MM.1S (cell line): Measurements from ENCODE around the gene HINT2.

Experiments
- DNase-seq: peaks from one replicate; pipeline ENCODE4 v3.0.0-alpha.2; 2015
- H2AFZ ChIP-seq: fragments of 300-600 bp; sonication (generic); 2 replicates; pipeline ENCODE4 v1.6.0; 2016; ENCODE audit warnings: antibody characterized with exemption, low read length
- H3F3A ChIP-seq: fragments of 300-600 bp; sonication (generic); 2 replicates; pipeline ENCODE4 v1.6.1; 2016; ENCODE audit warnings: mild to moderate bottlenecking, antibody characterized with exemption, low read length, moderate library complexity, mixed read lengths; ENCODE audit not compliant: insufficient read depth
- H3K27ac ChIP-seq: fragments of 300-600 bp; sonication (generic); 2 replicates; pipeline ENCODE4 v1.5.1; 2016; ENCODE audit warnings: mild to moderate bottlenecking, low read length
- H3K27me3 ChIP-seq: fragments of 300-600 bp; sonication (generic); replicated peaks from 2 replicates; pipeline ENCODE4 v1.6.0; 2016; ENCODE audit warnings: low read length; ENCODE audit not compliant: insufficient read depth
- H3K36me3 ChIP-seq: fragments of 300-600 bp; sonication (generic); replicated peaks from 2 replicates; pipeline ENCODE4 v1.6.1; 2016; ENCODE audit warnings: mild to moderate bottlenecking, low read length, mixed read lengths; ENCODE audit not compliant: insufficient read depth
- H3K4me1 ChIP-seq: fragments of 300-600 bp; sonication (generic); 2 replicates; pipeline ENCODE4 v1.6.1; 2016; ENCODE audit warnings: low read length, mixed read lengths
- H3K4me2 ChIP-seq: fragments of 300-600 bp; sonication (generic); 2 replicates; pipeline ENCODE4 v1.6.0; 2016; ENCODE audit warnings: low read depth, low read length
- H3K4me3 ChIP-seq: fragments of 300-600 bp; sonication (generic); 2 replicates; pipeline ENCODE4 v1.5.1; 2016; ENCODE audit warnings: low read length, mixed read lengths
- H3K79me2 ChIP-seq: fragments of 300-600 bp; sonication (generic); 2 replicates; pipeline ENCODE4 v1.6.1; 2016; ENCODE audit warnings: mixed run types, low read length, mixed read lengths
- H3K9ac ChIP-seq: fragments of 300-600 bp; sonication (generic); 2 replicates; pipeline ENCODE4 v1.6.1; 2016; ENCODE audit warnings: low read length, mixed read lengths
- H3K9me2 ChIP-seq: fragments of 300-600 bp; sonication (generic); replicated peaks from 2 replicates; pipeline ENCODE4 v1.6.1; 2016; ENCODE audit warnings: mild to moderate bottlenecking, low read length, mixed read lengths; ENCODE audit not compliant: insufficient read depth
- H3K9me3 ChIP-seq: fragments of 300-600 bp; sonication (generic); replicated peaks from 2 replicates; pipeline ENCODE4 v1.6.1; 2016; ENCODE audit warnings: mild to moderate bottlenecking, low read length, mixed read lengths; ENCODE audit not compliant: insufficient read depth
- H4K20me1 ChIP-seq: fragments of 300-600 bp; sonication (generic); 2 replicates; pipeline ENCODE4 v1.6.1; 2016; ENCODE audit warnings: mild to moderate bottlenecking, low read length, moderate library complexity, mixed read lengths; ENCODE audit not compliant: insufficient read depth
- EZH2 ChIP-seq: fragments of 300-600 bp; sonication (generic); optimal IDR thresholded peaks from 2 replicates; pipeline ENCODE3; 2017; ENCODE audit warnings: low read depth, mild to moderate bottlenecking, antibody characterized with exemption, low read length, mixed read lengths
- EZH2phosphoT487 ChIP-seq: fragments of 300-600 bp; sonication (generic); IDR thresholded peaks from 2 replicates; pipeline ENCODE4 v1.6.1; 2018; ENCODE audit warnings: antibody characterized with exemption, low read length
- TF ChIP-seq, protein P1 (sequence below): fragments of 300-600 bp; sonication (generic); IDR thresholded peaks from 2 replicates; pipeline ENCODE4 v1.5.1; 2016; ENCODE audit warnings: antibody characterized with exemption, low read length, mixed read lengths

The HINT2 gene

DNA sequence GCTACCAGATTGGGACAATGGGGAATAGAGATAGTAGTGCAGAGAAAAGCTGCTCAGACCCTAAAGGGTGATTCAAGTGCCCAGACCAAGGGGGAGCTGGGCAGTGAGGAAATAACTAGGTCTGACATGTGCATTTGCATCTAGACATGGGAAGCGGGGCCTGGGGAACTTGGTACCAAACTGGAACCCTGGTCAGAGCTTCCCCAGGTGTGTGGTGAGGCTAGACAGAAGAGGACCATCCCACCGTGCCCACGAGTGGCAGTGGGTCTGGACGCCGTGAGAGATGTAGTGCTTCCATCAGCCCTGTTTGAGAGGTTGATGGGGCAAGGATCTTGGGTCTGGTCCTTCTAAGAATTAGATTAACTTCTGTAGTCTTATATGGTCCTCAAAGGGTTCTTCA lies 21.8 kb upstream of the HINT2 start:
- H3K9me2 ChIP-seq, result no peaks in the 10 kb centered on the region
- H3K27me3 ChIP-seq, result no peaks in the 10 kb centered on the region
- H3K4me2 ChIP-seq, result no peak overlapping the region
- peaks cover 10% of the 10 kb centered on the region for H3F3A ChIP-seq
- H3K4me1 ChIP-seq, result peaks cover 28% of the 10 kb centered on the region
- H2AFZ ChIP-seq, result no peak overlapping the region
- TF ChIP-seq EZH2phosphoT487 (no peak), EZH2 (no peak)
- TF ChIP-seq, protein P1, sequence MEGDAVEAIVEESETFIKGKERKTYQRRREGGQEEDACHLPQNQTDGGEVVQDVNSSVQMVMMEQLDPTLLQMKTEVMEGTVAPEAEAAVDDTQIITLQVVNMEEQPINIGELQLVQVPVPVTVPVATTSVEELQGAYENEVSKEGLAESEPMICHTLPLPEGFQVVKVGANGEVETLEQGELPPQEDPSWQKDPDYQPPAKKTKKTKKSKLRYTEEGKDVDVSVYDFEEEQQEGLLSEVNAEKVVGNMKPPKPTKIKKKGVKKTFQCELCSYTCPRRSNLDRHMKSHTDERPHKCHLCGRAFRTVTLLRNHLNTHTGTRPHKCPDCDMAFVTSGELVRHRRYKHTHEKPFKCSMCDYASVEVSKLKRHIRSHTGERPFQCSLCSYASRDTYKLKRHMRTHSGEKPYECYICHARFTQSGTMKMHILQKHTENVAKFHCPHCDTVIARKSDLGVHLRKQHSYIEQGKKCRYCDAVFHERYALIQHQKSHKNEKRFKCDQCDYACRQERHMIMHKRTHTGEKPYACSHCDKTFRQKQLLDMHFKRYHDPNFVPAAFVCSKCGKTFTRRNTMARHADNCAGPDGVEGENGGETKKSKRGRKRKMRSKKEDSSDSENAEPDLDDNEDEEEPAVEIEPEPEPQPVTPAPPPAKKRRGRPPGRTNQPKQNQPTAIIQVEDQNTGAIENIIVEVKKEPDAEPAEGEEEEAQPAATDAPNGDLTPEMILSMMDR, result no peak
- DNase-seq, result no peak
- H3K79me2 ChIP-seq, result no peaks in the 10 kb centered on the region
- no peaks in the 10 kb centered on the region for H4K20me1 ChIP-seq
- H3K9ac ChIP-seq, result no peak overlapping the region
- no peak overlapping the region for H3K4me3 ChIP-seq
- H3K36me3 ChIP-seq, result no peaks in the 10 kb centered on the region
- H3K27ac ChIP-seq, result no peak overlapping the region
- H3K9me3 ChIP-seq, result no peaks in the 10 kb centered on the region

DNA sequence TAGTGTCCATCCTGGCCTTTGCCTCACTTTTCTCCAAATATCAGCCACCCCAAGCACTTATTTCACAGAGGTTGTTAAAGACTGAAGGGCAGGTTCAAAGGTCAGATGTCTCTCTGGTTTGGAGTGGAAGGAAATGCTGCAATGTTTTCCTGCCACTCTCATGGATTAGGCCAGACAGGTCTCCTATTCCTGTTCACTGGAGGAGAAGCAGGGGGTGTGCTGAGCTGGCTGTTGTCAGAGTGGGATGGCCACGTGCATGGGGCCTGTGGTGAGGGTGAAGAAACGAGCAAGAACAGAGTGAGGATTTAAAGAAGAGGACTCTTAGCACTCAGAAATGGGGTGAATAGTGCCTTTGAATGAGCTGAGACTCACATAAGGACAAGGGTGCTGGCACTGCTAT lies 20.9 kb upstream of the HINT2 start:
- no peak overlapping the region for H3K4me2 ChIP-seq
- no peak overlapping the region for H2AFZ ChIP-seq

DNA sequence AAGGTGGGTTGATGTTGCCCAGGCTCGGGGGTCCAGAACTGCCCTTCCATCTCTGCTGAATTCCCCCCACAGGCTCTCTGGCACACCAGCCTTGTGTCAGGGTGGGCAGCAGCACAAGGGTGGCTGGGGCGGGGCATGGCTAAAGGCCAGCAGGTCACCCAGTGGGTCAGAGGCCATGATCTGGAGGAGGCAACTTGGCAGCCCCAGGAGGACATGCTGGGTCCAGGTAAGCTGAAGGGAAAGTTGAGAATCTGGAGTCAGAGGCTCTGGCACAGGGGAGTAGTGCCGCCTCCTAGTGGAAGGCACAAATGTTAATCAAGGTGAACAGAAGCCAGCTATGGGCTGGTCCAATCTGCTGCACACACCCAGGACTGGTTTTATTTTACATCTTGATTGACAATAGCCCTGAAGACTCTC lies 20.4 kb upstream of the HINT2 start:
- H3K27me3 ChIP-seq, result no peaks in the 10 kb centered on the region
- peaks cover 10% of the 10 kb centered on the region for H3F3A ChIP-seq
- TF ChIP-seq EZH2 (no peak), EZH2phosphoT487 (no peak)
- TF ChIP-seq, protein P1, result peak; percentile 32
- no peaks in the 10 kb centered on the region for H3K9me3 ChIP-seq
- peaks cover 30% of the 10 kb centered on the region for H3K4me1 ChIP-seq
- no peak overlapping the region for H3K27ac ChIP-seq
- H3K4me3 ChIP-seq, result no peak overlapping the region
- H3K79me2 ChIP-seq, result no peaks in the 10 kb centered on the region
- H3K9ac ChIP-seq, result no peak overlapping the region
- H3K4me2 ChIP-seq, result no peak overlapping the region
- H3K36me3 ChIP-seq, result no peaks in the 10 kb centered on the region
- no peak for DNase-seq
- H2AFZ ChIP-seq, result no peak overlapping the region
- H3K9me2 ChIP-seq, result no peaks in the 10 kb centered on the region
- no peaks in the 10 kb centered on the region for H4K20me1 ChIP-seq

More for the DNA sequence above, 20.9 kb upstream of the HINT2 start:
- Histone ChIP-seq H4K20me1 (no peaks in the 10 kb centered on the region), H3K79me2 (no peaks in the 10 kb centered on the region), H3K36me3 (no peaks in the 10 kb centered on the region), H3K27ac (no peak overlapping the region), H3F3A (peaks cover 10% of the 10 kb centered on the region), H3K9me3 (no peaks in the 10 kb centered on the region), H3K4me3 (no peak overlapping the region), H3K4me1 (peaks cover 28% of the 10 kb centered on the region), H3K9me2 (no peaks in the 10 kb centered on the region), H3K9ac (no peak overlapping the region), H3K27me3 (no peaks in the 10 kb centered on the region)
- DNase-seq, result no peak
- TF ChIP-seq EZH2phosphoT487 (no peak), EZH2 (no peak)
- TF ChIP-seq, protein P1, result no peak
